AML-193 (cell line): ENCODE measurements around the gene AGBL1.
"Not testable (repeated sequence)": the region's sequence is repeated elsewhere in the genome, so short reads cannot be mapped to it uniquely, and the experiment has no call there.

Experiments used
- DNase-seq, 2 experiments: peaks; one replicate each; lab custom pipeline; 2025; lab: John Stamatoyannopoulos, UW

The AGBL1 gene

DNA sequence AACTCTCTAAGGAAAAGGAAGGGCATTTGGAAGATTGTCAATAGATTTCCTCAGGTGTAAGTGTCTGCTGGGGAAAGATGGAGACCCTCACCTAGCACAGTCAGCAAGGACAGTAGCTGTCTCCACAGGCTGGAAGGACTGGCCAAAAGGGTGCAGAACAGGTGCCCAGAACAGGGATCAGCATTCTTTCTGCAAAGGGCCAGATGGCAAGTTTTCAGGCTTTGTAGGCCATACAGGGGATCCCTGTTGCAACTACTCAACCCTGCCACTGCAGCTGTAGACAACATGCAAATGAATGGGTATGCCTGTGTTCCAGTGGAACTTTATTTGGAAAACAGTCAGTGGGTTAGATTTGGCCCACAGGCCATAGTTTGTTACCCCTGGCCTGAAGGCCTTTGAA, 8.1 kb downstream of the AGBL1 start:
- no peak for DNase-seq

- DNase-seq: no peak
These were observed 9.8 kb downstream of the AGBL1 start for GRCh38 chr15:86089422-86089821.

DNA sequence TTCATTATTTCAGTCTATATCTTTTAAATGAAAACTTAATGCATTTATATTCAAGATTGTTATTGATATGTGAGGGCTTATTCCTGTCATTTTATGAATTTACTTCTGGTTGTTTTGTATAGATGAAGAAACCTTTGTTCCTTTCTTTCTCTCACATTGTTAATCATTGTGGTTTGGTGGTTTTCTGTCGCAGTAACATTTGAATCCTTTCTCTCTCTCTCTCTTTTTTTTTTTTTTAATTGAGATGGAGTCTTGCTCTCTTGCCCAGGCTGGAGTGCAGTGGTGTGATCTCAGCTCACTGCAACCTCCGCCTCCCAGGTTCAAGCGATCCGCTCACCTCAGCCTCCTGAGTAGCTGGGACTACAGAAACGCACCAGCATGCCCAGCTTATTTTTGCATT, 22.1 kb downstream of the AGBL1 start:
- no peak for DNase-seq

DNA sequence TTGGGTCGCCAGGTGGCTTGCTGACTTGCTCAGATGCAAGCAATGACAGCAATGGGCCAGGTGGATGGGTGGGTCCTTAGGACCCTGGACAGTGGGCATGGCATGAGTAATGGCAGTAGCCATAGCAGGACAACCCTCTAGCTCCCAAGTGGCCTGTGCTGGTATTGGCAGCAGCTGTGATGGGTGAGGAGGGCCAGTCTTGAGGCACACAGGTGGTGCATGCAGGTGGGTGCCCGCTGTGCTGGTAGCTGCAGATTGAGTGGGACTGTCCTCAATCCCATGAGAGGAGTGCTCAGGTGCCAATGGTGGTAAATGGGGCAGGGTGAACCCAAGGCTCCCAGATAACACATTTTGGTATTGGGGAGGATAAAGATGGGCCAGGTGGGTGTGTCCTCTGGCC, 24.2 kb downstream of the AGBL1 start:
- DNase-seq: no peak

GRCh38 chr15:86106306-86106705, 26.6 kb downstream of the AGBL1 start:
- DNase-seq: no peak

GRCh38 chr15:86115145-86115801, 35.6 kb downstream of the AGBL1 start:
- no peak for DNase-seq

GRCh38 chr15:86121568-86122225, 42.0 kb downstream of the AGBL1 start:
- no peak for DNase-seq

- not testable (repeated sequence) for DNase-seq
These were observed 43.2 kb downstream of the AGBL1 start for GRCh38 chr15:86122691-86123391.

- no peak for DNase-seq
These were observed 46.1 kb downstream of the AGBL1 start for GRCh38 chr15:86125775-86126174.

GRCh38 chr15:86127547-86127946, 47.9 kb downstream of the AGBL1 start:
- DNase-seq: no peak

DNA sequence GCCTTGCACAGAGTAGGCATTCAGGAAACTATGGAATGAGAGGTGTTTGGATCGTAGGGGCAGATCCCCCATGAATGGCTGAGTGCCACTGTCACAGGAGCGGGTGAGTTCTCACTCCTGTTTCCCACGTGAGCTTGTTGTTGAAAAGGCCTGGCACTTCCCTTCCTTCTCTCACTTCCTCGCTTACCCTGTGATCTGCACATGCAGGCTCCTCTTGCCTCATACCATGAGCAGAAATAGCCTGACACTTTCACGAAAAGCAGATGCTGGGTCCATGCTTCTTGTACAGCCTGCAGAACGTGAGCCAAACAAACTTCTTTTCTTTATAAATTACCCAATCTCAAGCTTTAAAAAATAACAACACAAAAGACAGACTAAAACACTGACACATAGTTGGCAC, 55.4 kb downstream of the AGBL1 start:
- no peak for DNase-seq

DNA sequence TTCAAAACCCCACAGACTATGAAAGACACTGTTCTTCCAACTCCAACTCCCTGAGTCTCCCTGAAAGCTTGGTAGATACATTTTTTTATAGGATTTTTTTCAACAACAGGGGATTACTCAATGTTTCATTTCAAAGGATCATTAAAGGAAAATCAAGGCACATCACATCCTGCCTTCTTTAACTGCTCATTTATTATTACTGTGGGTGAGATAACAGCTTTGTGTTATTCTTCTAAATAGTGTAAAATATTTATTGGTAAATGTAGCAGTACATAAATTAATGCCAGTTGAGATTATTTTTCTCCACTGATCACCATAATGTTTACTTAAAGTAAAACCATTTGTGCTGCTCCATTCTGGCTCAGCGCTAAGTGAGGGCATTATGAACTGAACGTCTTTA, 57.2 kb downstream of the AGBL1 start:
- DNase-seq: no peak

DNA sequence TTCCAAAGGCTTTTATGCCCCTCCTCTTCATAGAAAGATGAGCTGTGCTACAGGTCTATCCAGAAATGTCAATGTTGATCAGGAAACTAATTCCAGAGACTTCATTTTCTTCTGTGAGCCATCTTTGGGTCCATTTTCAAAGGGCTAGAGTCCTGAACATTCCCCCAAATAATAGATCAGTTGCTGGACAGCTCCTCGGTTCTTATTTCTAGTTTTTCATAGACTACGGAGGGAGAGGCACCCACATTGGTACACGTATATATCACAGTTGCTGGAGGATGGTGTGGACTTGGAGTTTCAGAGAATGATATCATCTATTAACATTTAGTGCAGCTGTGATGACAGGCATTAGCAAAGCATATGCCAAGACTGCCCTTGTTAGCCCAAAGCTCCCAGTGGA, 59.1 kb downstream of the AGBL1 start:
- DNase-seq: no peak

DNA sequence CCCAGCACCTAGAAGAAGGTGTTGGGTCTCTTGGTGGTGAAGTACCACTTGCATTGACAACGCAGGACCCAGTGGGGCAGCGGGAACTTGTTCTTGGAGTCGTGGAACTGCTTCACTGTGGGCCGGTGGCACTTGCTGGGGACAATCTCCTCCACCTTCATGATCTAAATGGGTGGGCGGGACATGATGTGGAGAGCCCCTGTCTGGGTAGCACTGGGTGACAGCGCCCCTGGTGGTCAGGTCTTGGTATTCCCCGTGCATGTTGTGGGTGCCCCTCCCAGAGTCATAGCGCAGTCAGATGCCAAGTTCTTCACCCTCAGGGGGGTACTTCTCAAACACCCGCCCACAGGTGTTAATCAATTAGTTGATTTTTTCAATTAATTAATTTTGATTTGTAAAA, 60.2 kb downstream of the AGBL1 start:
- DNase-seq: no peak

DNA sequence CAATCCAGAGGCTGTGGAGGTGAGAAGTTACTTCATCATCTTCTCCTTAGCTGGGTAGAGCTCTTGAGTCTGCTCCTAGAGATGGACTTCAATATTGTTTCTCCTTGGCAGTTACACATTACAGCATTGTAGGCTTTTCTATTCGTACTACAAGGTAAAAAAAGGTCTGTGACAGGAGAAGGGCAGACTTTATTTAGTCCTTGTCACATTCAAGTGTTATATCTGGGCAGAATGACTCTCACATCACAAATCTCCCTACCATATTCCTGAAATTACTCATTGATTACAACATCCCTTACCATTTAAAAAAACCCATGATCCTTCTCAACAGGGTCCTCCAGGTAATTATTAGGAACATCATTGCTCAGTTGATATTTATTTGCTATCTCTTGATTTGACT, 75.0 kb downstream of the AGBL1 start:
- no peak for DNase-seq

DNA sequence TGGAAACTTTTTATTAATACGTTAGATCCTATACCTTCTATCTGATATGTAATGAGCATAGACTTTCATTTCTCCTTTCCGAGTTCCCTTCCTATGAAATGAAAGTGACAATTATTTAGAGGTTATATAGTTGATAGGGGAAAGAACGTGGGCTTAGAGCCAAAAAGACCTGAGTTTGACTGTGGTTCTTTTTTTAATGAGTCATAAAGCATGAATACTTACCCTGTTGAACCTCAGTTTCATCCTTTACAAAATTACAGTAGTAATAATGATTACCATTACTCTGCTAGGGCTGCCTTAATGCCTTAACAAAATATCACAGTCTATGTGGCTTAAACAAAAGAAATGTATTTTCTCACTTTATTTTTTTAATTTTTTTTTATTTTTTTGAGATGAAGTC, 75.9 kb downstream of the AGBL1 start:
- DNase-seq: no peak

DNA sequence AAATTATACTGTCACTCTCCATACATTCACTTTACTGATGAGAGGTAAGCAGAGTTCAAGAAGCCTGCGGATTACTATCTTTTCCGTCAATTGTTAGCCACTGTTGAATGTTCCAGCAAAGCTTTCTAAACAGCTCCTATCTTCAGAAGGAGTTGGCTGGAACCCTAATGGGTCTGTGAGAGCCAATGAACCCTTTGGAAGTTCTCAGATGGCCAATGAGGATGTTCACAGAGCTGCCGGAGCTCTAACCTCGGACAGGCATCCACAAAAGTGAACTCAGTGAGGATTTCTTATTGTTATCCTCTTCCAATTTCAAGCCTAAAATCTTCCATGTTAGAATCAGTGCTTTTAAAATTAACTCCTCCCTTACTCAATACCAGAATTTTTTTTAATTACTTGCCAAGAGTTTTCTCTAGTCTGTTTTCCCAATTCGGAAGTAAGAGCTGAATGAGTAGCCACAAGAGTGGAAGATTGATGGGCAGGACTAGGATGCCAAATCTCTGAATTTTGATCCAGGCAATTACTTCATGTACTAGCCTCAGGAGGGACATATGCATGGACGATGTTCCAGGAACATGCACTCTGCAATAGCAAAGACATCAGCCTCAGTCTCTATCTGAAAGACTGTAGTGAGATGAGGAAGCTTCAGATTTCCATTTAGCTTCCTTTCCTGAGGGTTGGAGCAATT, 78.1 kb downstream of the AGBL1 start:
- no peak for DNase-seq

GRCh38 chr15:86159468-86159867, 79.8 kb downstream of the AGBL1 start:
- DNase-seq: no peak

DNA sequence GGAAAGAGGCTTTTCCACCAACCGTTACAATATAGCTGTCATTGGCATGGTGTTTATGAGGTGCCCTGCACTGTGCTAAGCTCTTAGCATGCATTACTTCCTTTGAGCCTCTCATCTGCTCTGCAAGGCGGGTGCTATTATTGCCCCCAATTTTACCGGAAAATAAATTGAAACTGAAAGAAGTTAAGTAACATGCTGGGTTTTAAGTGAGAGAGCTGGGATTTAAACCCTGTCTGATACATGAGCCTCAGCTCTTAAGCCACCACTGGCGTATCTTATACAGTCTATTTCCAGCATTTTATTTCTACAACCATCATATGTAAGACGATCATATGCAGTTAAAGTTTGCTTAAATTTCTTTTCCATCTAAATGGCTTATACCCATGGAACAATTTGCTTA, 81.6 kb downstream of the AGBL1 start:
- no peak for DNase-seq

DNA sequence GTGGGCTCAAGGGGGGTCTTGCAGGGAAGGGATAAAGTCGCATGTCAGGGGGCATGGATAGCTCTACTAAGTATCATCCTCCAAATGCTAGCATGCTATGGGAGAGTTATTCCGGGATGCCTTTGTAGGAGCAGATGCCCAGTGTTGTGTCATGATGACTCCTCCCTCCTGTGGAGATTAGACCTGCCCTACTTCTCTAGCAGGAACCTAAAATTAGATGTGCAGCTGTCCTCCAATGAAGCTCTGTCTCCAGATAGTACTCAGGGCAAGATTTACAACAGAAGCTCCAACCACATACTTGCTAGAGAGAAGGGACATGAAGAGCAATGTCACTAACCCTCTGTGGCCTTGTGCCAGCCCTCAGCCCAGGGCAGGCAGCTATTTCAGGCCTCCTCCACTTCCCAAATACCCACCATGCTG, 82.5 kb downstream of the AGBL1 start:
- no peak for DNase-seq

GRCh38 chr15:86162641-86163040, 83.0 kb downstream of the AGBL1 start:
- no peak for DNase-seq

- no peak for DNase-seq
These were observed 84.1 kb downstream of the AGBL1 start for GRCh38 chr15:86163816-86164215.
